HCT116 (cell line): ENCODE measurements around the gene PEAK1. TPM values are rescaled to one million over a fixed set of nuclear protein-coding genes. Genes with fewer than 3 reads are reported as not detected.

Experiments
- ATAC-seq: fragments of 200-7000 bp; cut with Tn5 transposase; 2 replicates; pipeline ENCODE4 v1.9.1; 2020; ENCODE audit warnings: mild to moderate bottlenecking, moderate library complexity
- BruUV-seq: library from RNA; stranded (reverse); fragments of 400-500 nt; replicated peaks from 2 replicates; lab custom pipeline; 2021; lab: Mats Ljungman, UMichigan
- CTCF ChIA-PET: fragments of 300-600 bp; sonication (Branson Sonifier 250); formaldehyde crosslinking; loops from one replicate; lab custom pipeline; 2021; ENCODE audit warnings: antibody characterized with exemption; lab: Charles Lee
- POLR2A ChIA-PET: fragments of 300-600, 350-600 bp; sonication (Branson Sonifier 250); formaldehyde crosslinking; loops from one replicate; lab custom pipeline; 2021; ENCODE audit warnings: antibody characterized with exemption; lab: Charles Lee
- RAD21 ChIA-PET, 2 experiments: fragments of 300-600 bp; sonication (Branson Sonifier 250); formaldehyde crosslinking; loops; one replicate each; lab custom pipeline; 2023; ENCODE audit warnings: low total read pairs in 2 of 2; ENCODE audit not compliant: uncharacterized antibody in 2 of 2, unreplicated experiment in 2 of 2, low non-redundant PET in 1 of 2; lab: Charles Lee
- DNase-seq: peaks from one replicate; pipeline ENCODE4 v3.0.0-alpha.2; 2010; ENCODE audit warnings: low read depth, low spot score
- H2AFZ ChIP-seq: fragments of 200-600 bp; shearing (Covaris generic), sonication (generic); 2 replicates; pipeline ENCODE4 v1.6.1; 2017; ENCODE audit warnings: low read depth, mixed run types, mixed read lengths, antibody characterized with exemption, low read length; ENCODE audit not compliant: poor library complexity, severe bottlenecking
- H3K27ac ChIP-seq: 2 replicates; pipeline ENCODE4 v1.5.1; 2012; ENCODE audit warnings: low read depth, low read length
- H3K27me3 ChIP-seq: fragments of 200-600 bp; sonication (generic); 2 replicates; pipeline ENCODE4 v1.6.1; 2016; ENCODE audit warnings: mixed run types, low read length, mixed read lengths; ENCODE audit not compliant: insufficient read depth
- H3K36me3 ChIP-seq, 2 experiments: fragments of 200-500 bp in 1 of 2; fragments of 200-600 bp in 1 of 2; sonication (Bioruptor generic) in 1 of 2; sonication (generic) in 1 of 2; 2 replicates each; pipeline versions ENCODE4 v1.5.1 to v1.6.1; 2014 to 2016; ENCODE audit warnings: low read length in 2 of 2, inconsistent platforms in 1 of 2, mixed read lengths in 1 of 2, mixed run types in 1 of 2; ENCODE audit not compliant: insufficient read depth in 2 of 2, control insufficient read depth in 1 of 2
- H3K4me1 ChIP-seq, 2 experiments: fragments of 200-600 bp in 1 of 2; sonication (generic) in 1 of 2; 2 replicates each; pipeline versions ENCODE4 v1.5.1 to v1.6.1; 2012 to 2017; ENCODE audit warnings: low read length in 2 of 2, inconsistent platforms in 1 of 2, mild to moderate bottlenecking in 1 of 2, mixed read lengths in 1 of 2, mixed run types in 1 of 2, moderate library complexity in 1 of 2; ENCODE audit not compliant: insufficient read depth in 2 of 2, control insufficient read depth in 1 of 2
- H3K4me2 ChIP-seq: fragments of 200-600 bp; sonication (generic); 2 replicates; pipeline ENCODE4 v1.6.1; 2017; ENCODE audit warnings: mixed run types, low read length, mixed read lengths
- H3K4me3 ChIP-seq, 2 experiments: fragments of 200-600 bp in 1 of 2; sonication (generic) in 1 of 2; replicated peaks in 1 of 2; 2 replicates each; pipeline ENCODE4 v1.5.1; 2011 to 2016; ENCODE audit warnings: low read length in 2 of 2, control low read depth in 1 of 2, low read depth in 1 of 2, mild to moderate bottlenecking in 1 of 2, mixed read lengths in 1 of 2, mixed run types in 1 of 2
- H3K79me2 ChIP-seq: fragments of 200-600 bp; sonication (generic); 2 replicates; pipeline ENCODE4 v1.6.1; 2017; ENCODE audit warnings: mild to moderate bottlenecking, mixed run types, low read length, moderate library complexity, mixed read lengths; ENCODE audit not compliant: insufficient read depth
- H3K9ac ChIP-seq: fragments of 200-600 bp; sonication (generic); 2 replicates; pipeline ENCODE4 v1.6.1; 2016; ENCODE audit warnings: low read length, mixed read lengths
- H3K9me2 ChIP-seq: fragments of 200-600 bp; sonication (generic), shearing (Covaris generic); 2 replicates; pipeline ENCODE4 v1.6.1; 2017; ENCODE audit warnings: mixed run types, mild to moderate bottlenecking, moderate library complexity; ENCODE audit not compliant: insufficient read depth
- H3K9me3 ChIP-seq, 2 experiments: fragments of 200-500 bp in 1 of 2; fragments of 200-600 bp in 1 of 2; sonication (Bioruptor generic) in 1 of 2; sonication (generic) in 1 of 2; 2 replicates each; pipeline ENCODE4 v1.6.1; 2014 to 2017; ENCODE audit warnings: low read length in 2 of 2, mixed read lengths in 2 of 2, inconsistent platforms in 1 of 2, low read depth in 1 of 2, mild to moderate bottlenecking in 1 of 2, mixed run types in 1 of 2, moderate library complexity in 1 of 2; ENCODE audit not compliant: control insufficient read depth in 1 of 2, insufficient read depth in 1 of 2
- H4K20me1 ChIP-seq: fragments of 200-600 bp; sonication (generic), shearing (Covaris generic); 2 replicates; pipeline ENCODE4 v1.6.1; 2017; ENCODE audit warnings: mixed run types, mild to moderate bottlenecking, moderate library complexity; ENCODE audit not compliant: insufficient read depth
- CBX3 ChIP-seq: IDR thresholded peaks from 2 replicates; pipeline ENCODE4 v1.6.1; 2012; ENCODE audit warnings: low read depth
- CEBPB ChIP-seq: IDR thresholded peaks from 2 replicates; pipeline ENCODE4 v1.6.1; 2012; ENCODE audit warnings: low read depth
- EGR1 ChIP-seq: IDR thresholded peaks from 2 replicates; pipeline ENCODE4 v1.6.1; 2012; ENCODE audit warnings: low read depth
- ELF1 ChIP-seq: IDR thresholded peaks from 2 replicates; pipeline ENCODE4 v1.6.1; 2012; ENCODE audit warnings: low read depth, borderline replicate concordance
- EZH2phosphoT487 ChIP-seq: fragments of 200-600 bp; IDR thresholded peaks from 2 replicates; pipeline ENCODE4 v1.6.1; 2018; ENCODE audit warnings: antibody characterized with exemption, borderline replicate concordance
- JUND ChIP-seq: IDR thresholded peaks from 2 replicates; pipeline ENCODE4 v1.6.1; 2012
- POLR2A ChIP-seq: IDR thresholded peaks from 2 replicates; pipeline ENCODE4 v1.7.0; 2011; ENCODE audit warnings: borderline replicate concordance; ENCODE audit not compliant: insufficient read depth, insufficient read length; ENCODE audit errors: extremely low read depth
- POLR2AphosphoS5 ChIP-seq: IDR thresholded peaks from 2 replicates; pipeline ENCODE4 v1.6.1; 2011; ENCODE audit warnings: mild to moderate bottlenecking, low read depth, low read length, moderate library complexity
- RAD21 ChIP-seq: IDR thresholded peaks from 2 replicates; pipeline ENCODE4 v1.6.1; 2012; ENCODE audit warnings: low read depth, mild to moderate bottlenecking
- SIN3A ChIP-seq: IDR thresholded peaks from 2 replicates; pipeline ENCODE4 v1.6.1; 2012; ENCODE audit warnings: low read depth
- SP1 ChIP-seq: IDR thresholded peaks from 2 replicates; pipeline ENCODE4 v1.6.1; 2012; ENCODE audit warnings: low read depth
- SRF ChIP-seq: IDR thresholded peaks from 2 replicates; pipeline ENCODE4 v1.6.1; 2012; ENCODE audit warnings: low read depth
- ZNF274 ChIP-seq: fragments of 200-500 bp; sonication (Bioruptor generic); IDR thresholded peaks from 2 replicates; pipeline ENCODE4 v1.6.1; 2014; ENCODE audit warnings: mild to moderate bottlenecking, low read depth, low read length, inconsistent platforms
- intact Hi-C: fragments of 100-400 bp; cut with micrococcal nuclease; formaldehyde crosslinking; loops from 2 replicates; pipeline ENCODE4 v1.10.0; 2022
- total RNA-seq: library from RNA; stranded (reverse); gene quantifications from one replicate; pipeline ENCODE4 v1.2.1, GENCODE V29; 2021; ENCODE audit not compliant: unreplicated experiment
- TF ChIP-seq, protein P1 (sequence below), 3 experiments: fragments of 200-600 bp in 1 of 3; sonication (generic) in 1 of 3; IDR thresholded peaks in 2 of 3; conservative IDR thresholded peaks in 1 of 3; 2 replicates each; pipeline ENCODE4 v1.5.1; 2012 to 2017; ENCODE audit warnings: low read depth in 2 of 3, low read length in 2 of 3, antibody characterized with exemption in 1 of 3, borderline replicate concordance in 1 of 3, control low read depth in 1 of 3, mild to moderate bottlenecking in 1 of 3, mixed read lengths in 1 of 3, mixed run types in 1 of 3, moderate library complexity in 1 of 3; ENCODE audit not compliant: insufficient read depth in 1 of 3

The PEAK1 gene
- total RNA-seq, 1 experiment from 2014 or later, result 23.4 TPM

DNA sequence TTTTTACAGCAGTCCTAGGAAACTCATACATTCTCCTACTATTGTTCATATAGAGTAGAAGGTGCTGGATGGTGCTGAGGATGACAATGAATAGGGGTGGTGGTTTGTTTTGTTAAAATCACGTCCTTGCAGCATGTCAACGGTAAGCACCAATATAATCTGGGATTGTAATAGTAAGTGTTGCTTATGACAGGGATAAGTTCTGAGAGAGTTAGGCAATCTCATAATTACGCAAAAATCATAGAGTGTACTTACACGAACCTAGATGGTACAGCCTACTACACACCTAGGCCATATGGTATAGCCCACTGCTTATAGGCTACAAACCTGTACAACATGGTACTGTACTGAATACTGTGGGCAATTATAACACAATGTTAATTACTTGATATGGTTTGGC, 284.7 kb downstream of the PEAK1 start:
- Histone ChIP-seq H3K27me3 (no peaks in the 10 kb centered on the region), H3K9ac (no peak overlapping the region), H3K27ac (no peak overlapping the region), H3K4me2 (no peak overlapping the region), H4K20me1 (no peaks in the 10 kb centered on the region), H3K36me3 (no peaks in the 10 kb centered on the region), H3K9me2 (no peaks in the 10 kb centered on the region), H3K79me2 (no peaks in the 10 kb centered on the region), H3K4me3 (no peak overlapping the region), H2AFZ (no peak overlapping the region), H3K4me1 (no peaks in the 10 kb centered on the region), H3K9me3 (peaks cover 3 to 4% of the 10 kb centered on the region in 2 experiments; a peak in 1 of 4 replicates)
- TF ChIP-seq ZNF274 (no peak), RAD21 (no peak), POLR2AphosphoS5 (no peak), SRF (no peak), EGR1 (no peak), CEBPB (no peak), CBX3 (no peak)
- ATAC-seq (no peak), DNase-seq (no peak)
- intact Hi-C loops, result no loop called here
- POLR2A ChIA-PET, result no interaction called here
- RAD21 ChIA-PET, result no interaction called here
- BruUV-seq, result no TSS peak
- CTCF ChIA-PET, result no interaction called here

DNA sequence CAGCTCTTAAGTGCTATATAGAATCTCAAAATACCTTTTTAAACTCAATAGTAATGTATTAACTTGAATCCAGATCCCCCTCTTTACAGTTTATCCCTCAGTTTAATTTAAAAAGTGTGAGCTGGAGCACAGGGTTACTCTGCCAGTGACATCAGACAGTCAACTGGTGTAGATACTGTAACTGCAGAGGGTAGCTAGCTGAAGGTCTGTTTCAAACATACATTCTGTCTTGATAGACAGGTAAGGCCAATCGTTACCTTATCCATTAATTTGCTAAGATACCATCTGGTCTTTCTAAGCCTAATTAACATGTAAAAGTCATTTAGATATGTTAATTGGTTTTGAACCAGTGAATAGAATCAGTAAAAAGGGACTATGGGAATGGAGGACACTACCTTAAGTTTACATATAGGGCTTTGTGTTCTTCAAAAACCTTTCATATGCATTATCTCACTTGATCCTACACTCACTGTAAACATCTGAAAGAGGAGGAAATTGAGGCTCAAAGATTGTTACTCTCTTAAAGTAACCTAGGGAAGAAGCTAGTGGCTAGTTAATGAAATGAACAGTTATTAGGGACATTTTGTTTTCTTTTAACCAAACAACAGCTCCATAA, 289.5 kb downstream of the PEAK1 start:
- no TSS peak for BruUV-seq
- CTCF ChIA-PET, result interaction anchor here (0.7 kb wide), 1 partner anchor 11 kb away, joined by 3 read pairs; no protein-coding TSS in a partner anchor
- no peak overlapping the region for H2AFZ ChIP-seq
- H3K9me2 ChIP-seq, result no peaks in the 10 kb centered on the region
- intact Hi-C loops, result no loop called here
- no peaks in the 10 kb centered on the region for H3K27me3 ChIP-seq
- H3K4me3 ChIP-seq, result no peak overlapping the region
- RAD21 ChIA-PET, result interaction anchor here in 1 of 2 experiments (0.7 kb wide), 1 partner anchor 11 kb away, joined by 4 read pairs; no protein-coding TSS in a partner anchor
- no peak overlapping the region for H3K9ac ChIP-seq
- H3K4me1 ChIP-seq, result no peaks in the 10 kb centered on the region
- H3K4me2 ChIP-seq, result no peak overlapping the region
- H3K9me3 ChIP-seq, result no peaks in the 10 kb centered on the region
- TF ChIP-seq POLR2AphosphoS5, result no peak
- TF ChIP-seq POLR2A, result no peak
- no peak for TF ChIP-seq CEBPB
- TF ChIP-seq ELF1, result no peak
- TF ChIP-seq JUND, result no peak
- no peak for TF ChIP-seq ZNF274
- TF ChIP-seq EZH2phosphoT487, result no peak
- TF ChIP-seq SIN3A, result no peak
- TF ChIP-seq CBX3, result no peak
- no peak for TF ChIP-seq SP1
- no peak for TF ChIP-seq SRF
- no peak for TF ChIP-seq RAD21
- TF ChIP-seq, protein P1, sequence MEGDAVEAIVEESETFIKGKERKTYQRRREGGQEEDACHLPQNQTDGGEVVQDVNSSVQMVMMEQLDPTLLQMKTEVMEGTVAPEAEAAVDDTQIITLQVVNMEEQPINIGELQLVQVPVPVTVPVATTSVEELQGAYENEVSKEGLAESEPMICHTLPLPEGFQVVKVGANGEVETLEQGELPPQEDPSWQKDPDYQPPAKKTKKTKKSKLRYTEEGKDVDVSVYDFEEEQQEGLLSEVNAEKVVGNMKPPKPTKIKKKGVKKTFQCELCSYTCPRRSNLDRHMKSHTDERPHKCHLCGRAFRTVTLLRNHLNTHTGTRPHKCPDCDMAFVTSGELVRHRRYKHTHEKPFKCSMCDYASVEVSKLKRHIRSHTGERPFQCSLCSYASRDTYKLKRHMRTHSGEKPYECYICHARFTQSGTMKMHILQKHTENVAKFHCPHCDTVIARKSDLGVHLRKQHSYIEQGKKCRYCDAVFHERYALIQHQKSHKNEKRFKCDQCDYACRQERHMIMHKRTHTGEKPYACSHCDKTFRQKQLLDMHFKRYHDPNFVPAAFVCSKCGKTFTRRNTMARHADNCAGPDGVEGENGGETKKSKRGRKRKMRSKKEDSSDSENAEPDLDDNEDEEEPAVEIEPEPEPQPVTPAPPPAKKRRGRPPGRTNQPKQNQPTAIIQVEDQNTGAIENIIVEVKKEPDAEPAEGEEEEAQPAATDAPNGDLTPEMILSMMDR (IDR thresholded peaks at IDR 0.05 in 2 of 3, conservative IDR thresholded peaks at IDR 0.05 in 1 of 3; ENCODE audit: borderline replicate concordance in 1 of 3, insufficient read depth in 1 of 3, low read depth in 2 of 3, low read length in 2 of 3), result no peak
- POLR2A ChIA-PET, result no interaction called here
- H3K27ac ChIP-seq, result no peak overlapping the region
- no peaks in the 10 kb centered on the region for H3K36me3 ChIP-seq
- DNase-seq (no peak), ATAC-seq (no peak)
- H3K79me2 ChIP-seq, result no peaks in the 10 kb centered on the region
- no peaks in the 10 kb centered on the region for H4K20me1 ChIP-seq
